GM19238 (cell line): ENCODE data around the gene WWP2.
"Not testable (repeated sequence)": the region's sequence is repeated elsewhere in the genome, so short reads cannot be mapped to it uniquely, and the experiment has no call there.

Experiments
- DNase-seq: peaks from one replicate; pipeline ENCODE4 v3.0.0; 2011; ENCODE audit warnings: low spot score; ENCODE audit not compliant: insufficient read length

Gene WWP2

GRCh38 chr16:69761983-69762813, at the start of gene WWP2:
WWP2 (plus strand) TSS chr16:69762332; CDS start chr16:69787011, 24,679 bp downstream.
- DNase-seq: peak; percentile 82

GRCh38 chr16:69712914-69713581, 49.1 kb upstream of the WWP2 start:
- DNase-seq: no peak

GRCh38 chr16:69717066-69717465, 45.1 kb upstream of the WWP2 start:
- no peak for DNase-seq

GRCh38 chr16:69718111-69718764, 43.9 kb upstream of the WWP2 start:
- no peak for DNase-seq

GRCh38 chr16:69720822-69721430, 41.2 kb upstream of the WWP2 start:
- no peak for DNase-seq

GRCh38 chr16:69721441-69721957, 40.6 kb upstream of the WWP2 start:
- no peak for DNase-seq

- no peak for DNase-seq
These were observed 37.7 kb upstream of the WWP2 start for GRCh38 chr16:69724414-69724873.

GRCh38 chr16:69724981-69725479, 37.1 kb upstream of the WWP2 start:
- no peak for DNase-seq

- DNase-seq: no peak
These were observed 36.4 kb upstream of the WWP2 start for GRCh38 chr16:69725480-69726312.

- peak; percentile 91 for DNase-seq
These were observed 35.6 kb upstream of the WWP2 start, which contains the start of gene NQO1 for GRCh38 chr16:69726313-69727060. NQO1 (minus strand) TSS chr16:69726560; CDS start chr16:69726439, 121 bp downstream.

GRCh38 chr16:69727916-69728270, 34.2 kb upstream of the WWP2 start:
- no peak for DNase-seq

GRCh38 chr16:69729030-69729429, 33.1 kb upstream of the WWP2 start:
- not testable (repeated sequence) for DNase-seq

GRCh38 chr16:69731280-69731679, 30.9 kb upstream of the WWP2 start:
- DNase-seq: not testable (repeated sequence)

- DNase-seq: no peak
These were observed 30.0 kb upstream of the WWP2 start for GRCh38 chr16:69732101-69732500.

GRCh38 chr16:69741519-69741918, 20.6 kb upstream of the WWP2 start:
- no peak for DNase-seq

- DNase-seq: no peak
These were observed 19.9 kb upstream of the WWP2 start for GRCh38 chr16:69741951-69742904.

GRCh38 chr16:69744363-69745231, 17.5 kb upstream of the WWP2 start:
- no peak for DNase-seq
